Endodermal cell (in vitro differentiated cells): ENCODE data around the gene SMIM7. TPM values are rescaled to one million over a fixed set of nuclear protein-coding genes. Genes with fewer than 3 reads are reported as not detected.

ENCODE experiments used
- DNase-seq: peaks from one replicate; pipeline ENCODE4 v3.0.0-alpha.2; 2017
- H3K27ac ChIP-seq: 2 replicates; pipeline ENCODE4 v1.5.1; 2013; ENCODE audit warnings: mild to moderate bottlenecking, low read depth, low read length, moderate library complexity
- H3K27me3 ChIP-seq: 2 replicates; pipeline ENCODE4 v1.6.1; 2013; ENCODE audit warnings: mild to moderate bottlenecking, low read length, moderate library complexity; ENCODE audit not compliant: insufficient read depth, control insufficient read depth, poor library complexity, severe bottlenecking
- H3K36me3 ChIP-seq: 2 replicates; pipeline ENCODE4 v1.7.0; 2013; ENCODE audit warnings: mild to moderate bottlenecking, low read length, moderate library complexity; ENCODE audit not compliant: control insufficient read depth, insufficient read depth
- H3K4me1 ChIP-seq: one replicate; pipeline ENCODE4 v1.7.0; 2013; ENCODE audit warnings: low read length; ENCODE audit not compliant: control insufficient read depth, insufficient read depth
- H3K4me3 ChIP-seq: 2 replicates; pipeline ENCODE4 v1.5.1; 2013; ENCODE audit warnings: mild to moderate bottlenecking, low read length, moderate library complexity
- H3K9ac ChIP-seq: 2 replicates; pipeline ENCODE4 v1.6.1; 2013; ENCODE audit warnings: mild to moderate bottlenecking, low read length, moderate library complexity; ENCODE audit not compliant: poor library complexity, severe bottlenecking; ENCODE audit errors: extremely low read depth
- H3K9me3 ChIP-seq: 2 replicates; pipeline ENCODE4 v1.6.1; 2013; ENCODE audit warnings: mild to moderate bottlenecking, low read length, moderate library complexity; ENCODE audit not compliant: control insufficient read depth
- H3K27ac Mint-ChIP-seq: 2 replicates; pipeline ENCODE4 v1.8.0; 2020; ENCODE audit warnings: mixed read lengths
- H3K27me3 Mint-ChIP-seq: 2 replicates; pipeline ENCODE4 v1.8.0; 2021; ENCODE audit warnings: mild to moderate bottlenecking, mixed read lengths; ENCODE audit not compliant: insufficient read depth
- H3K36me3 Mint-ChIP-seq: 2 replicates; pipeline ENCODE4 v1.8.0; 2020; ENCODE audit warnings: low read depth, mixed read lengths
- H3K4me1 Mint-ChIP-seq: 2 replicates; pipeline ENCODE4 v1.8.0; 2020; ENCODE audit warnings: mixed read lengths
- H3K4me3 Mint-ChIP-seq: 2 replicates; pipeline ENCODE4 v1.8.0; 2020; ENCODE audit warnings: mild to moderate bottlenecking, moderate library complexity, mixed read lengths
- H3K9me3 Mint-ChIP-seq: 2 replicates; pipeline ENCODE4 v1.8.0; 2020; ENCODE audit warnings: mild to moderate bottlenecking, mixed read lengths
- CTCF ChIP-seq: fragments of 200-600 bp; sonication (generic); conservative IDR thresholded peaks from 2 replicates; pipeline ENCODE4 v1.5.0; 2021; ENCODE audit warnings: antibody characterized with exemption, mild to moderate bottlenecking
- WGBS, 2 experiments: methylation state at CpG; one replicate each; pipeline versions ENCODE4 v1.1.5 to v1.1.7; 2013; ENCODE audit warnings: missing lambda C conversion rate in 2 of 2, mixed read lengths in 1 of 2; ENCODE audit not compliant: insufficient coverage in 1 of 2, insufficient read length in 1 of 2; 5-methylcytosine and 5-hydroxymethylcytosine counted together
- total RNA-seq, 2 donors: library from RNA; stranded (reverse); fragmentation: NEBNext Ultra II Directional in 1 of 2; extraction: Animal tissue kit (Norgen Biotek cat#: 25700) in 1 of 2; gene quantifications; 2 replicates in 1 of 2; 3 replicates in 1 of 2; pipeline ENCODE4 v1.2.1, GENCODE V29; 2021

Gene SMIM7
- total RNA-seq, 2 donors from 2014 or later, result 57.6 to 91.4 TPM

GRCh38 chr19:16684216-16684615, 24.3 kb upstream of the SMIM7 start:
- Mint-ChIP-seq H3K4me3 (no peak overlapping the region), H3K4me1 (no peaks in the 10 kb centered on the region), H3K27ac (no peak overlapping the region), H3K9me3 (no peaks in the 10 kb centered on the region), H3K27me3 (no peaks in the 10 kb centered on the region), H3K36me3 (peaks cover 22% of the 10 kb centered on the region)
- Histone ChIP-seq H3K36me3 (peaks cover 18% of the 10 kb centered on the region), H3K9me3 (no peaks in the 10 kb centered on the region), H3K4me3 (no peak overlapping the region), H3K27ac (no peak overlapping the region), H3K4me1 (no peaks in the 10 kb centered on the region), H3K9ac (no peak overlapping the region), H3K27me3 (no peaks in the 10 kb centered on the region)
- TF ChIP-seq CTCF, result no peak
- no peak for DNase-seq
- WGBS, 2 experiments, result 91 to 96% methylated on average over 2 to 3 of the region's 3 CpGs

- TF ChIP-seq CTCF, result no peak
- no peak for DNase-seq
- H3K4me1 ChIP-seq, result no peaks in the 10 kb centered on the region
- Mint-ChIP-seq H3K27ac (no peak overlapping the region), H3K4me1 (no peaks in the 10 kb centered on the region), H3K9me3 (no peaks in the 10 kb centered on the region), H3K27me3 (no peaks in the 10 kb centered on the region), H3K4me3 (no peak overlapping the region), H3K36me3 (peaks cover 22% of the 10 kb centered on the region)
- H3K27me3 ChIP-seq, result no peaks in the 10 kb centered on the region
- no peak overlapping the region for H3K4me3 ChIP-seq
- no peak overlapping the region for H3K27ac ChIP-seq
- 89 to 100% methylated on average over 1 to 2 of the region's 2 CpGs for WGBS, 2 experiments
- H3K9me3 ChIP-seq, result no peaks in the 10 kb centered on the region
- H3K9ac ChIP-seq, result no peak overlapping the region
- H3K36me3 ChIP-seq, result peaks cover 18% of the 10 kb centered on the region
These were observed 22.6 kb upstream of the SMIM7 start for GRCh38 chr19:16682539-16682938.

GRCh38 chr19:16679811-16680210, 19.9 kb upstream of the SMIM7 start:
- H3K4me1 ChIP-seq, result no peaks in the 10 kb centered on the region
- H3K27ac ChIP-seq, result no peak overlapping the region
- H3K9me3 Mint-ChIP-seq, result no peaks in the 10 kb centered on the region
- H3K4me1 Mint-ChIP-seq, result no peaks in the 10 kb centered on the region
- H3K9me3 ChIP-seq, result no peaks in the 10 kb centered on the region
- peaks cover 18% of the 10 kb centered on the region for H3K36me3 ChIP-seq
- H3K9ac ChIP-seq, result no peak overlapping the region
- H3K27me3 ChIP-seq, result no peaks in the 10 kb centered on the region
- 90 to 93% methylated on average over 10 to 11 of the region's 11 CpGs for WGBS, 2 experiments
- H3K4me3 Mint-ChIP-seq, result no peak overlapping the region
- peaks cover 22% of the 10 kb centered on the region for H3K36me3 Mint-ChIP-seq
- no peak overlapping the region for H3K27ac Mint-ChIP-seq
- TF ChIP-seq CTCF, result no peak
- H3K27me3 Mint-ChIP-seq, result no peaks in the 10 kb centered on the region
- DNase-seq, result no peak
- H3K4me3 ChIP-seq, result no peak overlapping the region
